H1 (cell line): ENCODE measurements around the gene NAA25. TPM values are rescaled to one million over a fixed set of nuclear protein-coding genes. Genes with fewer than 3 reads are reported as not detected.

ENCODE experiments used
- CTCF ChIA-PET: fragments of 300-600 bp; sonication (Branson Sonifier 250); formaldehyde crosslinking; loops from one replicate; lab custom pipeline; 2021; ENCODE audit not compliant: partially characterized antibody; lab: Charles Lee
- POLR2A ChIA-PET: fragments of 300-600 bp; sonication (Branson Sonifier 250); formaldehyde crosslinking; loops from one replicate; lab custom pipeline; 2021; ENCODE audit warnings: inconsistent platforms; ENCODE audit not compliant: partially characterized antibody; lab: Charles Lee
- DNase-seq, 2 experiments: peaks; one replicate each; pipeline versions ENCODE4 v3.0.0 to v3.0.0-alpha.2; 2010 to 2022; ENCODE audit warnings: low spot score in 2 of 2, low read depth in 1 of 2, mixed read lengths in 1 of 2
- FAIRE-seq: peaks from 2 replicates; lab custom pipeline; 2011; peaks lifted over from hg19 to GRCh38; lab: Jason Lieb, UNC
- H2AFZ ChIP-seq: 2 replicates; pipeline ENCODE4 v1.8.1; 2012; ENCODE audit warnings: low read length, inconsistent platforms
- H2AK5ac ChIP-seq: 2 replicates; pipeline ENCODE4 v1.6.1; 2013; ENCODE audit warnings: low read depth, low read length
- H2BK120ac ChIP-seq: replicated peaks from 2 replicates; pipeline ENCODE3; 2013; ENCODE audit warnings: low read depth, low read length, inconsistent platforms
- H2BK12ac ChIP-seq: 2 replicates; pipeline ENCODE4 v1.6.1; 2013; ENCODE audit warnings: low read depth, low read length
- H2BK15ac ChIP-seq: 2 replicates; pipeline ENCODE4 v1.6.1; 2013; ENCODE audit warnings: low read length
- H2BK20ac ChIP-seq: 2 replicates; pipeline ENCODE4 v1.6.1; 2013; ENCODE audit warnings: low read length
- H2BK5ac ChIP-seq: 2 replicates; pipeline ENCODE4 v1.6.1; 2013; ENCODE audit warnings: low read depth, low read length
- H3K14ac ChIP-seq: 2 replicates; pipeline ENCODE4 v1.6.1; 2013; ENCODE audit warnings: inconsistent platforms; ENCODE audit not compliant: insufficient read length
- H3K18ac ChIP-seq: 2 replicates; pipeline ENCODE4 v1.6.1; 2013; ENCODE audit warnings: low read length; ENCODE audit errors: extremely low read depth
- H3K23ac ChIP-seq: 2 replicates; pipeline ENCODE4 v1.6.1; 2013; ENCODE audit warnings: inconsistent platforms; ENCODE audit not compliant: insufficient read length
- H3K23me2 ChIP-seq: 2 replicates; pipeline ENCODE4 v1.6.1; 2013; ENCODE audit warnings: low read depth, low read length
- H3K27ac ChIP-seq: 2 replicates; pipeline ENCODE4 v1.6.1; 2011; ENCODE audit warnings: low read depth, low read length, inconsistent platforms
- H3K27me3 ChIP-seq, 4 experiments: replicated peaks in 1 of 4; 1 replicate in 1 of 4; 2 replicates in 3 of 4; pipeline versions ENCODE4 v1.6.1 to v1.8.1; 2011 to 2013; ENCODE audit warnings: low read length in 3 of 4, mild to moderate bottlenecking in 3 of 4, inconsistent platforms in 2 of 4, mixed read lengths in 2 of 4, moderate library complexity in 1 of 4; ENCODE audit not compliant: control insufficient read depth in 3 of 4, insufficient read depth in 3 of 4; ENCODE audit errors: extremely low read depth in 1 of 4
- H3K36me3 ChIP-seq, 4 experiments: 2 replicates each; pipeline versions ENCODE4 v1.6.1 to v1.8.1; 2011 to 2013; ENCODE audit warnings: mild to moderate bottlenecking in 4 of 4, low read length in 3 of 4, moderate library complexity in 2 of 4, control low read depth in 1 of 4, inconsistent platforms in 1 of 4; ENCODE audit not compliant: insufficient read depth in 4 of 4, control insufficient read depth in 2 of 4
- H3K4ac ChIP-seq: replicated peaks from 2 replicates; pipeline ENCODE3; 2013; ENCODE audit warnings: low read length, low read depth, mixed read lengths, inconsistent platforms; ENCODE audit not compliant: insufficient read length
- H3K4me1 ChIP-seq, 4 experiments: replicated peaks in 1 of 4; 1 replicate in 1 of 4; 2 replicates in 3 of 4; pipeline versions ENCODE4 v1.6.1 to v1.8.1; 2011 to 2013; ENCODE audit warnings: low read length in 3 of 4, inconsistent platforms in 2 of 4, mixed read lengths in 1 of 4; ENCODE audit not compliant: insufficient read depth in 4 of 4, control insufficient read depth in 3 of 4
- H3K4me2 ChIP-seq, 2 experiments: 2 replicates each; pipeline versions ENCODE4 v1.6.1 to v1.8.1; 2011 to 2013; ENCODE audit warnings: low read depth in 2 of 2, low read length in 2 of 2, control low read depth in 1 of 2, inconsistent platforms in 1 of 2, mild to moderate bottlenecking in 1 of 2; ENCODE audit not compliant: insufficient read depth in 1 of 2
- H3K4me3 ChIP-seq, 4 experiments: fragments of 200-600, 300-600 bp in 1 of 4; sonication (generic), shearing (Covaris generic), sonication (Bioruptor Twin) in 1 of 4; 2 replicates each; pipeline versions ENCODE4 v1.5.1 to v1.8.1; 2011 to 2016; ENCODE audit warnings: low read length in 4 of 4, low read depth in 3 of 4, control low read depth in 2 of 4, inconsistent platforms in 2 of 4, mild to moderate bottlenecking in 2 of 4, mixed read lengths in 1 of 4, moderate library complexity in 1 of 4; ENCODE audit not compliant: insufficient read depth in 2 of 4; ENCODE audit errors: extremely low read depth in 1 of 4
- H3K56ac ChIP-seq: replicated peaks from 2 replicates; pipeline ENCODE3; 2013; ENCODE audit warnings: low read depth, mild to moderate bottlenecking, mixed read lengths, low read length, inconsistent platforms; ENCODE audit not compliant: insufficient read length
- H3K79me1 ChIP-seq: 2 replicates; pipeline ENCODE4 v1.6.1; 2013; ENCODE audit warnings: low read depth, low read length, control low read depth
- H3K79me2 ChIP-seq, 2 experiments: 2 replicates each; pipeline versions ENCODE4 v1.6.1 to v1.8.1; 2012 to 2013; ENCODE audit warnings: low read length in 2 of 2, mild to moderate bottlenecking in 2 of 2, inconsistent platforms in 1 of 2; ENCODE audit not compliant: insufficient read depth in 2 of 2, control insufficient read depth in 1 of 2
- H3K9ac ChIP-seq, 4 experiments: replicated peaks in 1 of 4; 1 replicate in 1 of 4; 2 replicates in 3 of 4; pipeline versions ENCODE4 v1.6.1 to v1.8.1; 2011 to 2013; ENCODE audit warnings: low read depth in 3 of 4, low read length in 3 of 4, control low read depth in 2 of 4, mild to moderate bottlenecking in 2 of 4, moderate library complexity in 2 of 4, inconsistent platforms in 1 of 4; ENCODE audit errors: extremely low read depth in 1 of 4
- H3K9me3 ChIP-seq, 2 experiments: 2 replicates each; pipeline versions ENCODE4 v1.6.1 to v1.8.1; 2012 to 2013; ENCODE audit warnings: mild to moderate bottlenecking in 2 of 2, moderate library complexity in 2 of 2, control low read depth in 1 of 2, inconsistent platforms in 1 of 2, low read depth in 1 of 2, low read length in 1 of 2, mixed read lengths in 1 of 2; ENCODE audit not compliant: insufficient read depth in 2 of 2
- H4K20me1 ChIP-seq, 2 experiments: replicated peaks in 1 of 2; 2 replicates each; pipeline versions ENCODE3 to v1.8.1; 2011 to 2013; ENCODE audit warnings: inconsistent platforms in 2 of 2, low read length in 2 of 2, mild to moderate bottlenecking in 1 of 2; ENCODE audit not compliant: insufficient read depth in 2 of 2, control insufficient read depth in 1 of 2
- H4K5ac ChIP-seq: 2 replicates; pipeline ENCODE4 v1.6.1; 2013; ENCODE audit warnings: low read length, low read depth, mixed read lengths, inconsistent platforms; ENCODE audit not compliant: insufficient read length
- H4K8ac ChIP-seq: 2 replicates; pipeline ENCODE4 v1.8.0; 2013; ENCODE audit warnings: mild to moderate bottlenecking, moderate library complexity, low read length, inconsistent platforms; ENCODE audit not compliant: insufficient read depth; ENCODE audit errors: extremely low read depth
- H4K91ac ChIP-seq: replicated peaks from 2 replicates; pipeline ENCODE3; 2013; ENCODE audit warnings: low read length, mixed read lengths, inconsistent platforms; ENCODE audit not compliant: insufficient read length
- CTCF ChIP-seq, 3 experiments: IDR thresholded peaks; 1 replicate in 2 of 3; 2 replicates in 1 of 3; pipeline versions ENCODE4 v1.5.1 to v1.6.1; 2011; ENCODE audit warnings: low read length in 3 of 3, mild to moderate bottlenecking in 3 of 3, inconsistent platforms in 2 of 3, low read depth in 1 of 3, moderate library complexity in 1 of 3; ENCODE audit not compliant: insufficient read depth in 1 of 3; ENCODE audit errors: control extremely low read depth in 1 of 3
- E2F6 ChIP-seq: IDR thresholded peaks from 2 replicates; pipeline ENCODE4 v1.6.1; 2012; ENCODE audit warnings: inconsistent platforms
- EGR1 ChIP-seq: IDR thresholded peaks from 2 replicates; pipeline ENCODE4 v1.6.1; 2011; ENCODE audit warnings: low read depth, low read length, borderline replicate concordance
- MAX ChIP-seq: IDR thresholded peaks from 2 replicates; pipeline ENCODE4 v1.6.1; 2012; ENCODE audit warnings: inconsistent platforms
- RBBP5 ChIP-seq: IDR thresholded peaks from 2 replicates; pipeline ENCODE4 v1.7.1; 2012; ENCODE audit warnings: low read depth, mild to moderate bottlenecking, inconsistent platforms, low read length, moderate library complexity, borderline replicate concordance
- TBP ChIP-seq: IDR thresholded peaks from 2 replicates; pipeline ENCODE4 v1.6.1; 2011; ENCODE audit warnings: low read depth, low read length, improper control_type of control experiment
- WGBS, 2 experiments: shearing (Covaris generic) in 1 of 2; methylation state at CpG; one replicate each; pipeline versions ENCODE4 v1.1.6 to v1.1.7; 2013 to 2015; ENCODE audit warnings: low lambda C conversion rate in 2 of 2, mixed read lengths in 2 of 2, inconsistent platforms in 1 of 2, low coverage in 1 of 2, missing lambda C conversion rate in 1 of 2; ENCODE audit not compliant: insufficient replicate concordance in 2 of 2, insufficient coverage in 1 of 2, insufficient read length in 1 of 2; ENCODE audit errors: extremely low coverage in 1 of 2, missing lambda C conversion rate in 1 of 2; 5-methylcytosine and 5-hydroxymethylcytosine counted together
- polyA plus RNA-seq, 7 experiments: library from polyadenylated mRNA; depleted of rRNA in 3 of 7; stranded (reverse) in 5 of 7; unstranded in 2 of 7; fragments of >200 nt in 5 of 7; fragments of 200-250 nt in 2 of 7; gene quantifications; 1 replicate in 5 of 7; 2 replicates in 1 of 7; 4 replicates in 1 of 7; pipeline versions ENCODE4 v1.2.1 to v1.2.3, GENCODE V29; 2011 to 2013; ENCODE audit warnings: missing spikeins in 2 of 7, mixed read lengths in 2 of 7
- total RNA-seq: library from RNA; stranded (reverse); fragmentation: NEBNext Ultra II Directional; extraction: Animal tissue kit (Norgen Biotek cat#: 25700); gene quantifications from 2 replicates; pipeline ENCODE4 v1.2.1, GENCODE V29; 2021

The NAA25 gene
- total and polyA plus RNA-seq, 2 of the 8 experiments (the other 6 are each of a cell fraction or from before 2014, with no cell fraction given): 10.8 to 60.3 TPM

- H3K9me3 ChIP-seq: no peaks in the 10 kb centered on the region
- peaks cover 5% of the 10 kb centered on the region for H3K79me1 ChIP-seq
- peak within 1 kb of the TSS; percentile 7; the same call in 1 of the 2 replicates for H2BK15ac ChIP-seq
- peak within 1 kb of the TSS; percentile 93 for H3K27ac ChIP-seq
- no peak within 1 kb of the TSS for H3K23ac ChIP-seq
- H3K18ac ChIP-seq: peak within 1 kb of the TSS; percentile 98
- no peak within 1 kb of the TSS for H3K14ac ChIP-seq
- H3K27me3 ChIP-seq: no peaks in the 10 kb centered on the region
- H4K91ac ChIP-seq: peak within 1 kb of the TSS; percentile 99
- peaks cover 4 to 13% (median 5%) of the 10 kb centered on the region in 4 experiments for H3K4me1 ChIP-seq
- FAIRE-seq: no peak
- H3K4ac ChIP-seq: peak within 1 kb of the TSS; percentile 95
- H2BK12ac ChIP-seq: peak within 1 kb of the TSS; percentile 82; the same call in 1 of the 2 replicates
- H3K56ac ChIP-seq: peak within 1 kb of the TSS; percentile 98
- peak; percentile 97 to 100 for DNase-seq
- H3K9ac ChIP-seq: peak within 1 kb of the TSS; percentile 88 to 94 (median 90)
- peak within 1 kb of the TSS; percentile 82 for H2AFZ ChIP-seq
- peak within 1 kb of the TSS; percentile 88 for H4K5ac ChIP-seq
- H2AK5ac ChIP-seq: peak within 1 kb of the TSS; percentile 46; the same call in 1 of the 2 replicates
- H2BK20ac ChIP-seq: no peak within 1 kb of the TSS
- H2BK5ac ChIP-seq: peak within 1 kb of the TSS; percentile 93
- peaks cover 8% of the 10 kb centered on the region for H3K23me2 ChIP-seq
- H3K36me3 ChIP-seq: peaks cover 2 to 18% (median 11%) of the 10 kb centered on the region in 4 experiments; a peak in 5 of 8 replicates
- peak within 1 kb of the TSS; percentile 98 for H4K8ac ChIP-seq
- H3K4me3 ChIP-seq: peak within 1 kb of the TSS; percentile 77 to 96 (median 89)
- H3K79me2 ChIP-seq: peaks cover 20 to 55% of the 10 kb centered on the region in 2 experiments
- WGBS, 2 experiments: 1% methylated on average over 41 of the region's 67 CpGs; no CpG with 5 or more reads in 1 of the 2 experiments
- peaks cover 0 to 6% of the 10 kb centered on the region in 2 experiments for H4K20me1 ChIP-seq
- peak within 1 kb of the TSS; percentile 60 for H2BK120ac ChIP-seq
- ChIA-PET CTCF (interaction anchor here (0.5 to 3.1 kb wide), 7 partner anchors 9 to 826 kb away, joined by 3 to 21 read pairs (median 5); no protein-coding TSS in a partner anchor), POLR2A (interaction anchor here (0.6 to 6.1 kb wide), 49 partner anchors 10 to 609 kb away, joined by 3 to 88 read pairs (median 4); partner anchors contain the start of genes BRAP, MAPKAPK5, PTPN11 and TRAFD1)
- H3K4me2 ChIP-seq: peak within 1 kb of the TSS; percentile 90 to 93
- peak; percentile 63; the same call in 1 of the 2 replicates for TF ChIP-seq TBP
- peak; percentile 25 for TF ChIP-seq RBBP5
- peak; percentile 90; the same call in 1 of the 2 replicates for TF ChIP-seq MAX
- TF ChIP-seq EGR1: peak; percentile 49; the same call in 1 of the 2 replicates
- peak; percentile 97 for TF ChIP-seq E2F6
- TF ChIP-seq CTCF (IDR thresholded peaks at IDR 0.05; ENCODE audit: control extremely low read depth in 1 of 3, insufficient read depth in 1 of 3, low read depth in 1 of 3, low read length in 3 of 3): peak; percentile 37 to 62 (median 50)
Observed at GRCh38 chr12:112012775-112013600, 95.6 kb downstream of the NAA25 start, which contains the start of the genes ERP29 and TMEM116. ERP29 (plus strand) TSS chr12:112013426; CDS start chr12:112013466, 40 bp downstream. TMEM116 (minus strand) TSS chr12:112013165; CDS start chr12:112005270, 7,895 bp downstream.
